SIG-M5 (cell line): ENCODE measurements around the gene LMF1.

ENCODE experiments used
- DNase-seq: peaks from one replicate; lab custom pipeline; 2025; lab: John Stamatoyannopoulos, UW

Gene LMF1

DNA sequence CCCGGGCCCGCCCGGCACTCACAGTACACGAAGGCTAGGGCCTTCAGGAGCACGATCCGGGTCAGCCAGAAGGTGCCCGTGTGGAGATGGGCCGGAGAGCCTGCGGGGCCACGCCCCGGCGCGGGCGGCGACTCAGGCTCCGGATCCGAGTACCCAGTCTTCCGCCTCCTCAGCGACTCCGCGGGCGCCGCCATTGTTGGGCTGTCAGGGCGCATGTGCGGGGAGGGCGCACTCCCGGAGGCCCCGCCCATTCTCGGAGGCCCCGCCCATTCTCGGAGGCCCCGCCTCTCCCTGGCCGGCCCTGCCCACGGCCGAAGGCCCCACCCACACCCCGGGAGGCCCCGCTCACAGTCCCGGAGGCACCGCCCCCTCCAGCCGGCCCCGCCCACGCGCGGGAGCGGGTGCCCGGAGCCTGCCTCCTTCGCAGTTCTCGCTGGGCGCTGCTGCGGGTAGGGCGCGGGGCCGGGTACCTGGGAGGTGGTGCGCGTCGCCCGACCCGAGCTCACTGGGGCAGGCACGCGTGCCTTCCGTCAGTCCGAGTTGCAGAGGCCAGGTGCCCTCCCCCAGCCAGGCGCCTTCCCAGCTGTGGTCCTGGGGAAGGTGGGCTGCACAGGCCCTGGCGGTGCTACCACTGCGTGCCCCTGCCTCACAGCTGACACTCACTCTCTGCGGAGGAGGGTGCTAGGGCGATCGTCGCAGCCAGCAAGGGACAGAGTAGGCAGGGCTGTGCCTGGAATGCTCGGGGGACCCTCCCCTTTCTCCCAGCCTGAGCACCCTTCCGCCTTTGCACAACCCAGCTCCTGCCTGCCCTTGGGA, at the start of gene LMF1:
Gene LMF1 (minus strand): TSS at position 219 of the 816 bp plus-strand sequence. CDS start 4 bp downstream, at position 215.
- no peak for DNase-seq

- no peak for DNase-seq
Measured at GRCh38 chr16:1020091-1020399, 49.3 kb upstream of the LMF1 start.

DNA sequence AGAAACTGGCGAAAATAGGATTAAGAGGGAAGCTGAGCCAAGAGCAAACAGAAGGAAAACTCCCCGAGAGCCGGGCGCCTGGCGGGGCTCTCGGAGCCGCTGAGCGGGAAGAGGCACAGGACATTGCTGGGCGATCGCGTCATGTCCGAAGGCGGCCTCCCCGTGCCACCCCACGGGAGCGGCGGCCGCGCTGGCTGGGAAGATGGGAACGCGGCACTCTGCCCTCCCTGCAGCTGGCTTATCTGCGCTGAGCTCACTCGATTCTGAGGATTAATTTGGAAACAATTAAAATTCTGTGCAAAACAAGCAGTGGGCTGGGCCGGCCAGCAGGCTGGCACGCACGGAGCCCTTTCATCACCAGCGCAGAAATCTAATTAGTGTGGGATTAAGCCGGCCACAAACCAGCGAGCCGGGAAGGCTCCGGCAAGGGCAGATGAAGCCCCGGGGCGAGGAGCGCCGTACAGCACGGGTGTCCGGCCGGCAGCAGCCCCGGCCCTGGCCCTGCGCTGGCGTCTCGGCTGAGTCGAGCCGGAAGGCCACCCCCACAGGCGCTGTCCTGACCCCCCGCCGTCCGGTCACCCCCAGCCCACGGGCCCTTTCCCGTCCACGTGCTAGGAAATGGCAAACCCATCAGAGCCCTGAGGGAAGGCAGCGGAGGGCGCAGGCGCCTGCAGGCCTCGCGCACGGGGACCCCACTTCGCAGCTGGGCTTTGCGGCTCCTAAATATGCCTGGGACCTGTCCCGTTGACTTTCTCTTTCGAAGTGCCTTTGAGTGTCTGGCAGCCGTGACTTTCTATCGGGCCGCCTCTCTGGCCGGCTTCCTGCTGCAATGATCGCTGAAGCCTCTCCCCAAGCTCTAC, 48.7 kb upstream of the LMF1 start:
- DNase-seq = no peak

DNA sequence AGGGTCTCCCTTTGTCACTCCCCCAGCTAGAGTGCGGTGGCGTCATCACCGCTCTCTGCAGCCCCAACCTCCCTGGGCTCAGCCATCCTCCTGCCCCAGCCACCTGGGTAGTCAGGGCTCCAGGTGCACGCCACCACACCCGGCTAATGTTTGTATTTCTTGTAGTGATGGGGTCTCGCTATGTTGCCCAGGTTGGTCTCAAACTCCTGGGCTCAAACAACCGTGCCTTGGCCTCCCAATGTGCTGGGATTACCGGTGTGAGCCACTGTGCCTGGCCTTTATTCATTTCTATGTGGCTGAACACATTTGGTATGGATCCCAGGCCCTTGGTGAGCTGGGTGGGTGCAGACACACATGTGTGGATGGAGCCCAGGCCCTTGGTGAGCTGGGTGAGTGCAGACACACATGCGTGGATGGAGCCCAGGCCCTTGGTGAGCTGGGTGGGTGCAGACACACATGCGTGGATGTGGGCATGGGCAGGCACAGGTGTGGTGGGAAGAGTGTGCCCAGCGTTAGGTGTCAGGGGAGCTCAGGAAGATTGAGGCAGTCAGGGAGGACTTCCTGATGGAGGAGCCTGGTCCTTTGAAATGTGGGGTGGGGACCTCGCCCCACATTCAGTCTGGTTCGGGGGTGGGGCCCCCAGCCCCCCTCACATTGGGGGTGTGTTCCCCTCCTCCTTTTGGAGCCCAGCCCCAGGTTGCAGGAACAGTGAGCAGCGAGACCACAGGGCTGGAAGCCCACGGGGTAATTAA, 47.8 kb upstream of the LMF1 start:
- DNase-seq = no peak

- DNase-seq = no peak
Measured at GRCh38 chr16:1014771-1015495, 44.1 kb upstream of the LMF1 start.

GRCh38 chr16:1014221-1014620, 43.4 kb upstream of the LMF1 start:
- DNase-seq = no peak

DNA sequence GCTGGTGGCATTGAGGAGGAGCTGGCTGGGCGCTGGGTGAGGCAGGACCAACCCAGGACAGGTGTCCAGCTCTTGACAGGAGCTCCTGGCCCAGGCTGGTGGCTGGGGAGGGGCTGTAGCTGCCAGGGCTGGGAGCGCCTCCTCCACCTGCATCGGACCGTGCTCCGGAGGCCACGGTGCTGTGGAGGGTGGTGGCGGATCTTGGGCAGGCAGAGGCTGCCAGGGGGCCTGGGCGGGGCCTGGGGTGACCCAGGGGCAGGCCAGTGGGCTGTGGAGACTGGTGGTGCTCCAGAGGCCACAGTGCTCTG, 42.8 kb upstream of the LMF1 start:
- no peak for DNase-seq

DNA sequence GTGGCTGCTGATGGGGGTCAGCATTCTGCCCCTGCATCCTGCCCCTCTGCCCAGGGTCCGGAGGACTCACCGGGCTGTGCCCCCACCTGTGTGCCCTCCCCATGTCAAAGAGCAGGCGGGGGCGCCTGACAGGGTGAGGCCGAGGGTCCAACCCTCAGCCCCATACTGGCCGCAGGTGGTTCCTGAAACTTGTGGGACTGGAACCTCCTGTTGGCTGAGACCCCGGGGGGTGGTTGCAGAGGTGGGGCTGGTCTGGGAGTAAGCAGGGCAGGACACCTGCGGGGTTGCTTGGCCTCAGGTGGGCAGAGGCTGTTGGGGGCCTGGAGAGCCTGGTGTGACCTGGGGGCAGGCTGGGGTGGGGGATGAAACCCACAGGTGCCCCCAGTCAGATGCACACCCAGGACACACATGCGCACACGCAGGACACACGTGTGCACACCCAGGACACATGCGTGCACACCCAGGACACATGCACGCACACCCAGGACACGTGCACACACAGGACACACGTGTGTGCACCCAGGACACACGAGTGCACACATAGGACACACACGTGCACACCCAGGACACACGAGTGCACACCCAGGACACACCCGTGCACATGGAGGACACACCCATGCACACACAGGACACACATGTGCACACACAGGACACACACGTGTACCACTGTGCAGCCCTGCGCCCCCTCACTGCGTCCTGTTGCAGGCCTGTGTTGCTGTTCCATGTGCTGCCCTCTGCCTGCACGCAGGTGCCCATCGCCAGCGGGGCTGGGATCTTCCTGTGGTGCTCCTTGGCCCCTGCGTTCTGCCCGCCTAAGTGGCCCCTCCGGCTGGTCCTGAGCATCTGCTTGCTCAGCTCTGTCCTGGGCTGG, 42.2 kb upstream of the LMF1 start:
- no peak for DNase-seq

GRCh38 chr16:1012135-1012534, 41.4 kb upstream of the LMF1 start:
- no peak for DNase-seq

GRCh38 chr16:1011316-1012082, 40.7 kb upstream of the LMF1 start:
- DNase-seq = no peak

- no peak for DNase-seq
Measured at GRCh38 chr16:1010815-1011214, 40.0 kb upstream of the LMF1 start.

DNA sequence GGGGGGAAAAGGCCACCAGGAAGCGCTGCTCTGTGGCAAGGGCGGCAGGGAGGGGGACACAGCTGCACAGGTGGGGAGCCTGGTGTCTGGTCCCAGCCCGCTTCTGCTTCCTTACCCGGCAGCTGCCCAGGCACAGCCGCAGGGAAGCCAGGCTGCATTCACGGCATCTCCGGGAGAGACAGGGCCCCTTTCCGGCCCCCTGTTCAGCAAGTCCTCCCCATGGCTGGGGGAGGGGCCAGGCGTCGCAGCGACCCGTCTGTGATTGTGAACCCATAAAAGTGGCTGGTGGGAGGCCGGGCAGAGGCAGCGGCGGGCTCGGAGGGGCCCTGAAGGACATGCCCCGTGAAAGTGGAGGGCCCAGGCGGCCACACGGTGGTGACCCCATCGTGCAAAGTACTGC, 39.5 kb upstream of the LMF1 start:
- DNase-seq = no peak

DNA sequence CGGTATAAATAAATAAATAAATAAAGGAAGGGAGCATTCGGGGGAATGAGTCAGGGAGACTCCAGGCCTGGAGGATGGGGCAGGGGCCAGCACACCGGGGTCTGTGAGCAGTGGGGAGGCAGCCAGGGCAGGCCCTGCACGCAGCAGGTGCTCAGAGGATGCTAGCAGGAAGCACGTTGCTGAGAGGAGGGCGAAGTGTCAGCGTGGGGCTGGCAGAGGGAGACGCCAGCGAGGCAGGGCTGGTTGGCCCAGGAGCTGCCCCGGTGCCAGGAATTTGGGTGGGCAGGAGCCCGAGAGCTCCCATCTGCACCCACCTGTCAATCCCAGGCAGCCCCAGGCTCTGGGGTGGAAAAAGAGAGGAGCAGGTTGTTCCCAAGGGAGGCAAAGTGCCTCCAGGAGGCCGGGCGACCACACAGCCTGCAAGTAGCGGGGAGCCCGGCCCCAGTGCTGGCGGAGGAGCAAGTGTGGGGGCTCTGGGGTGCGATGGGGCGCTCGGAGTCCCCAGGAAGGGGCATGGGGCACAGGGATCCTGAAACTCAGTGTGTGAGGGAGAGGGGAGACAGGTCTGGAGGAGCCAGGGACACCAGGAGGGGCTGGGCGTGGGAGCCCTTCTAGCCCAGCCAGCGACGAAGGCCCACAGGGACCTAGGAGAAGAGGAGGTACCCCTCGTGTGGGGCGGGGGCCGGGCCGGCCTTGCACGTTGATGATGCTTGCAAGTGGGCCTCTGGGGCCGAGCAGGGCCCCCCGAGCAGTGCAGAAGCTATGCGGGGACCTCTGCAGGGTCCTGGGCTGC, 38.8 kb upstream of the LMF1 start:
- no peak for DNase-seq

- no peak for DNase-seq
Measured at GRCh38 chr16:1008085-1008484, 37.3 kb upstream of the LMF1 start.

DNA sequence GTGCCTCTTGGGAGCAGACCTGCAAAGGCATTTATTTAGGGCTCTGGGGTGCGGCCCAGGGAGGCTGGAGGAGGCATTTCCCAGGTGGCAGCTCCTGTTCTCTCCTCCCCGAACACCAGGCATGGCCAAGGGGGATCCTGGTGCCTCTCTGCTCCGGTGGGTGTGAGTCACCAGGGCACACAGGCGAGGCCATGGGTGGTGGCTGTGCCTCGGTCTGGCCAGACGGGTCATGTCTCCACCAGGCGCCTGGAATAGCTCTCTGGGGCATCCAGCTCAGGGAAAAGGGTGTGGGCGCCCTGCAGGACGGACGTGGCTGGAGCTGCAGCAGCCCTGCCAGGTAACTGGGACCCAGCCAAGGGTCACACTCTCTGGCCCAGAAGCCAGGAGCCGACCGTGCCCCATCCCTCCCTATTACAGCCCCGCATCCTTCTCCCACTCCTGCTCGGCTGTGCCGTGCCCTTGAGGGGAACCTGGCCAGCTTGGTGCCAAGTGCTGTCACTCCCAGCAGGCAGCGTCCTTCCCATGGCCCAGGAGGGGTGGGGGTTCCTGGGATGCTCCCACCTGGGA, 36.6 kb upstream of the LMF1 start:
- DNase-seq = no peak

DNA sequence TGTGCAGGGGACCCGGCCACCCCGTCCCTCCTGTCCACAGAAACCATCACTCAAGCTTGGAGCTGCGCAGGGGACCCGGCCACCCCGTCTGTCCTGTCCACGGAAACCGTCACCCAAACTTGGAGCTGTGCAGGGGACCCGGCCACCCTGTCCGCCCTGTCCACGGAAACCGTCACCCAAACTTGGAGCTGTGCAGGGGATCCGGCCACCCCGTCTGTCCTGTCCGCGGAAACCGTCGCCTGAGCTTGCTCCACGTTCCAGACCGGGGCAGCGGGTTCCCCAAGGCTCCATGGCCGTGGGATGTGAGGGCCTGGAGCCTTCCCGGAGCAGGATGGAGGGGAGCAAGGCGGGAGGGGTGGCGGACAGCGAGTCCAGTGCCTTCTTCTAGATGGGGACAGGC, 36.0 kb upstream of the LMF1 start:
- no peak for DNase-seq

- DNase-seq = no peak
Measured at GRCh38 chr16:1005286-1005685, 34.5 kb upstream of the LMF1 start.

GRCh38 chr16:1003391-1004347, 32.9 kb upstream of the LMF1 start:
- DNase-seq = no peak
